Activated T-cell treated with anti-CD3 and anti-CD28 coated beads, Interleukin-2, amount 50 U/mL, for 24 hours (primary cell): Measurements from ENCODE around the gene ABHD15.

Experiments
- DNase-seq: peaks from one replicate; pipeline ENCODE4 v3.0.0-alpha.2; 2020
- H3K27ac Mint-ChIP-seq: 2 replicates; pipeline ENCODE4 v1.8.0; 2020; ENCODE audit warnings: mild to moderate bottlenecking, mixed read lengths
- H3K27me3 Mint-ChIP-seq: 2 replicates; pipeline ENCODE4 v1.8.0; 2020; ENCODE audit warnings: mixed read lengths
- H3K36me3 Mint-ChIP-seq: 2 replicates; pipeline ENCODE4 v1.8.0; 2020; ENCODE audit warnings: low read depth, mixed read lengths
- H3K4me1 Mint-ChIP-seq: 2 replicates; pipeline ENCODE4 v1.8.0; 2020; ENCODE audit warnings: low read depth, mixed read lengths
- H3K4me3 Mint-ChIP-seq: 2 replicates; pipeline ENCODE4 v1.8.0; 2020; ENCODE audit warnings: mild to moderate bottlenecking, moderate library complexity, mixed read lengths
- H3K9me3 Mint-ChIP-seq: 2 replicates; pipeline ENCODE4 v1.8.0; 2020; ENCODE audit warnings: mixed read lengths

ABHD15 gene, protein sequence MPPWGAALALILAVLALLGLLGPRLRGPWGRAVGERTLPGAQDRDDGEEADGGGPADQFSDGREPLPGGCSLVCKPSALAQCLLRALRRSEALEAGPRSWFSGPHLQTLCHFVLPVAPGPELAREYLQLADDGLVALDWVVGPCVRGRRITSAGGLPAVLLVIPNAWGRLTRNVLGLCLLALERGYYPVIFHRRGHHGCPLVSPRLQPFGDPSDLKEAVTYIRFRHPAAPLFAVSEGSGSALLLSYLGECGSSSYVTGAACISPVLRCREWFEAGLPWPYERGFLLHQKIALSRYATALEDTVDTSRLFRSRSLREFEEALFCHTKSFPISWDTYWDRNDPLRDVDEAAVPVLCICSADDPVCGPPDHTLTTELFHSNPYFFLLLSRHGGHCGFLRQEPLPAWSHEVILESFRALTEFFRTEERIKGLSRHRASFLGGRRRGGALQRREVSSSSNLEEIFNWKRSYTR

GRCh38 chr17:29566473-29567303 lies at the start of gene ABHD15:
ABHD15 (minus strand) TSS chr17:29567037; CDS start chr17:29566966, 71 bp downstream.
- peak; percentile 82 for DNase-seq
- Mint-ChIP-seq H3K4me3 (peak within 1 kb of the TSS; percentile 88), H3K36me3 (peaks cover 33% of the 10 kb centered on the region), H3K4me1 (peaks cover 48% of the 10 kb centered on the region), H3K9me3 (no peaks in the 10 kb centered on the region), H3K27me3 (no peaks in the 10 kb centered on the region), H3K27ac (peak within 1 kb of the TSS; percentile 94)

GRCh38 chr17:29615492-29616299 lies 48.9 kb upstream of the ABHD15 start:
- Mint-ChIP-seq H3K27me3 (peaks cover 5% of the 10 kb centered on the region), H3K27ac (peak overlapping the region; percentile 69), H3K4me1 (peaks cover 44% of the 10 kb centered on the region), H3K4me3 (peak overlapping the region; percentile 81), H3K9me3 (no peaks in the 10 kb centered on the region), H3K36me3 (peaks cover 6% of the 10 kb centered on the region)
- peak; percentile 92 for DNase-seq

GRCh38 chr17:29615048-29615385 lies 48.2 kb upstream of the ABHD15 start:
- Mint-ChIP-seq H3K4me3 (peak overlapping the region; percentile 81), H3K4me1 (peaks cover 44% of the 10 kb centered on the region), H3K9me3 (no peaks in the 10 kb centered on the region), H3K27me3 (peaks cover 5% of the 10 kb centered on the region), H3K27ac (peak overlapping the region; percentile 58), H3K36me3 (peaks cover 9% of the 10 kb centered on the region)
- DNase-seq, result no peak

- peaks cover 5% of the 10 kb centered on the region for H3K27me3 Mint-ChIP-seq
- peaks cover 11% of the 10 kb centered on the region for H3K36me3 Mint-ChIP-seq
- H3K27ac Mint-ChIP-seq, result no peak overlapping the region
- peaks cover 44% of the 10 kb centered on the region for H3K4me1 Mint-ChIP-seq
- no peak for DNase-seq
- peak overlapping the region; percentile 81 for H3K4me3 Mint-ChIP-seq
- no peaks in the 10 kb centered on the region for H3K9me3 Mint-ChIP-seq
Measured at GRCh38 chr17:29614349-29615047, 47.7 kb upstream of the ABHD15 start.

DNA sequence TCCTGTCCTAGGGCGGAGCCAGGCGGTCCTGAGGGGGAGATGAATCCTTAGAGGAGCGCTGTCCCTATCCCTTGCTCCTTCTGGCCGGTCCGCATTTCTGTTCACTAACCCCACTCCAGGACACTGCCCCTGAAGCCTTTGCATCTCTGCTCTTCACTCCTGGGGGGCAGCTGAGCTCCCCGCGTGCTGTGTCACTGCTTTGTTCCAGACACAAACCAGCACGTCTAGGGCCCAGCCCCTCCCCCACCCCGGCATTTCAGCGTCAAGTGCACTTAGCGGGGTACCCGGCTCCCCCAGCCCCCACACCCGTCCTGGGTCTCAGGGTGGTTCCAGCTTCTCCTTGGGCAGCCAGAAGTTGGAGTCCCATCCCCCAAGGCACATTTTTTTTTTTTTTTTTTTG lies 47.0 kb upstream of the ABHD15 start:
- Mint-ChIP-seq H3K27me3 (peaks cover 5% of the 10 kb centered on the region), H3K4me1 (peaks cover 44% of the 10 kb centered on the region), H3K27ac (no peak overlapping the region), H3K9me3 (no peaks in the 10 kb centered on the region), H3K36me3 (peaks cover 16% of the 10 kb centered on the region), H3K4me3 (no peak overlapping the region)
- DNase-seq, result no peak

DNA sequence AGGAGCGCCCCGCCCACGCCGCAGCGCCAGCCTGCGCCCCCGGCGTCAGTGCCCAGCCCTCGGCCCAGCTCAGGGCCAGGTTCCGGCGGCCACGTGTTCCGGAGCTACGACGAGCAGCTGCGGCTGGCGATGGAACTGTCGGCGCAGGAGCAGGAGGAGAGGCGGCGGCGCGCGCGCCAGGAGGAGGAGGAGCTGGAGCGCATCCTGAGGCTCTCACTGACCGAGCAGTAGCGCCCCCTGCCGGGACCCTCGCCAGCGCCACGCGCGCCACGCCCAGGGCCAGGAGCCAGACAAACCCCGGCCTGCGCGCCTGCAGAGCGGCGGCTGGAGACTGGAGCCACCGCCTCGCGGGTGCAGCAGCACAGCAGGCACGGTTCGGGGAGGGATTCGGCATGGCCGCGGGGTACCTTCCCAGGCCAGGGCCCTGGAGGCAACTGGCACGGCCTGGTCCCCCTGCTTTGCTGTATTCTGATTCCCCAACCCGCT lies 46.6 kb upstream of the ABHD15 start:
- no peak overlapping the region for H3K27ac Mint-ChIP-seq
- peaks cover 44% of the 10 kb centered on the region for H3K4me1 Mint-ChIP-seq
- peak; percentile 99 for DNase-seq
- H3K4me3 Mint-ChIP-seq, result no peak overlapping the region
- no peaks in the 10 kb centered on the region for H3K9me3 Mint-ChIP-seq
- H3K27me3 Mint-ChIP-seq, result peaks cover 5% of the 10 kb centered on the region
- peaks cover 16% of the 10 kb centered on the region for H3K36me3 Mint-ChIP-seq

DNA sequence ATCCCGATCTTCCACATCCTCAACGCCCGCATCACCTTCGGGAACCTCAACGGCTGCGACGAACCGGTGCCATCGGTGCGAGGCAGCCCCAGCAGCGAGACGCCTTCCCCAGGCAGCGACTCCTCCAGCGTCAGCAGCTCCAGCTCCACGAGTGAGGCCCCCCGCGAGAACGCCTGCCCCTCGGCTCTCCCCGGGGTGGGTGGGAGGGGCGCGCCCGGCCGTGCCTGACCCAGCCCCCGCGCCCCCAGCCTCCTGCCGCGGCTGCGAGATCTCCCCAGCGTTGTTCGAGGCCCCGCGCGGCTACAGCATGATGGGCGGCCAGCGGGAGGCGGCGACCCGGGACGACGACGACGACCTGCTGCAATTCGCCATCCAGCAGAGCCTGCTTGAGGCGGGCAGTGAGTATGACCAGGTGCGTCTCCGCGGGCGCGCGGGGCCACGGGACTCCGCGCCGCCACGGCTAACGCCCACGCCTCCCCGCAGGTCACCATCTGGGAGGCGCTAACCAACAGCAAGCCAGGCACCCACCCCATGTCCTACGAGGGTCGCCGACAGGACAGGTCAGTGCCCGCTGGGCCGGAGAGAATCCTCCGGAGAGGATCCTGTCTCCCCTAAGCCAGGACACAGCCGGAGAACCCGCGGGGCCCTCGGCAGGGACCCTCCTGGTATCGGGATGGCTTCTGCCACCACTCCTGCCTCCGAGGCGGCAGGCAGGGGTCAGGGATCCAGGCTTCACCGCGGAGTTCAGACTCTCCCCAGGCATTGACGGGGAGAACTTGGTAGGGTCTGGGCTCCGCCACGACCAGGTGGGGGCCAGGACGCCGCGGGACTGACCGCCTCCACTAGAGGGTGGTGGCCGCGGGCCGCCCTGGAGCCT lies 45.8 kb upstream of the ABHD15 start:
- no peaks in the 10 kb centered on the region for H3K9me3 Mint-ChIP-seq
- peaks cover 5% of the 10 kb centered on the region for H3K27me3 Mint-ChIP-seq
- no peak overlapping the region for H3K27ac Mint-ChIP-seq
- no peak overlapping the region for H3K4me3 Mint-ChIP-seq
- peaks cover 41% of the 10 kb centered on the region for H3K4me1 Mint-ChIP-seq
- DNase-seq, result no peak
- H3K36me3 Mint-ChIP-seq, result peaks cover 16% of the 10 kb centered on the region

- peaks cover 35% of the 10 kb centered on the region for H3K4me1 Mint-ChIP-seq
- H3K36me3 Mint-ChIP-seq, result peaks cover 16% of the 10 kb centered on the region
- H3K27me3 Mint-ChIP-seq, result peaks cover 4% of the 10 kb centered on the region
- H3K27ac Mint-ChIP-seq, result no peak overlapping the region
- no peaks in the 10 kb centered on the region for H3K9me3 Mint-ChIP-seq
- no peak overlapping the region for H3K4me3 Mint-ChIP-seq
- no peak for DNase-seq
Measured at GRCh38 chr17:29612094-29612403, 45.2 kb upstream of the ABHD15 start.

GRCh38 chr17:29611351-29612093 lies 44.7 kb upstream of the ABHD15 start:
- H3K9me3 Mint-ChIP-seq, result no peaks in the 10 kb centered on the region
- H3K27me3 Mint-ChIP-seq, result no peaks in the 10 kb centered on the region

DNA sequence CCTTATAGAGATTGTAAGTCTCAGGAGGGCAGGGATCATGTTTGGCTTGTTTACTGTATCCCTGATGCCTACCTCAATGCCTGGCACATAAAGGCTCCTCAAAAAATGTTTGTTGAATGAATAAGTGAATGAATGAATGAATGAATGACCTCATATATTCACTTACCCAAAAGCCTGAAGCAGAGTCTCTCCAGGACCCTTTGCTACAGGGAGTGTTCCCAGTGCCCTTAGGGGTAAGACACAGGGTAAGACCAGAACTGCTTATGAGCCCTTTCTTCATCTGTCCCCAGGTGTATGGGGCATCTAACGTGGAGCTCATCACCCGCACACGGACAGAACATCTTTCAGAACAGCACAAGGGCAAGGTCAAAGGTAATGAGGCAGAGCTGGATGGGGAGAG lies 43.6 kb upstream of the ABHD15 start:
- no peak overlapping the region for H3K4me3 Mint-ChIP-seq
- DNase-seq, result no peak
- peaks cover 16% of the 10 kb centered on the region for H3K36me3 Mint-ChIP-seq
- H3K9me3 Mint-ChIP-seq, result no peaks in the 10 kb centered on the region
- H3K27me3 Mint-ChIP-seq, result no peaks in the 10 kb centered on the region
- no peak overlapping the region for H3K27ac Mint-ChIP-seq
- peaks cover 20% of the 10 kb centered on the region for H3K4me1 Mint-ChIP-seq

More at GRCh38 chr17:29611351-29612093, 44.7 kb upstream of the ABHD15 start:
- no peak for DNase-seq
- no peak overlapping the region for H3K27ac Mint-ChIP-seq
- H3K36me3 Mint-ChIP-seq, result peaks cover 16% of the 10 kb centered on the region
- H3K4me3 Mint-ChIP-seq, result no peak overlapping the region
- peaks cover 30% of the 10 kb centered on the region for H3K4me1 Mint-ChIP-seq

- no peak for DNase-seq
- H3K27ac Mint-ChIP-seq, result no peak overlapping the region
- no peaks in the 10 kb centered on the region for H3K9me3 Mint-ChIP-seq
- H3K4me3 Mint-ChIP-seq, result no peak overlapping the region
- peaks cover 6% of the 10 kb centered on the region for H3K4me1 Mint-ChIP-seq
- no peaks in the 10 kb centered on the region for H3K27me3 Mint-ChIP-seq
- H3K36me3 Mint-ChIP-seq, result peaks cover 16% of the 10 kb centered on the region
Measured at GRCh38 chr17:29608986-29609385, 42.1 kb upstream of the ABHD15 start.

DNA sequence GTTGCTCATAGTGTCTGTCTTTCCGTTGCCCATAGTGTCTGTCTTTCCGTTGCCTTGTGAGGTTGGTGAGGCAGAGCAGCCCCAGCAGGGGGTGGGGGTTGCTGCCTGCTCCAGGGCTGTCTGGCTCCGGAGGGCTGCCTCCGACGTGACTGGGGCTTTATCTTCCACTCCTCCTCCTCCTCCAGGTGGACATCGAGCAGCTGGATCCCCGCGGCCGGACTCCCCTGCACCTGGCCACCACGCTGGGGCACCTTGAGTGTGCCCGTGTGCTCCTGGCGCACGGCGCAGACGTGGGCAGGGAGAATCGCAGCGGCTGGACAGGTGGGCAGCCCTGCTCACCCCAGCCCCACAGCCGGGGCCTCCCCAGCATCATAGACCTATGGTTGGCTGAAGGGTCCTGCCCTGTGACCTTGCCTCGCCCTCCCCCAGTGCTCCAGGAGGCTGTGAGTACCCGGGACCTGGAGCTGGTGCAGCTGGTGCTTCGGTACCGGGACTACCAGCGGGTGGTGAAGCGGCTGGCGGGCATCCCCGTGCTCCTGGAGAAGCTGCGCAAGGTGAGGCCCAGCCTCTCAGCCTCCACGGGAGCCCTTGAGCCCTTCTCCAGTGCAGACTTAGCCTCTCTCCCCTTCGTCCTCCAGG lies 40.8 kb upstream of the ABHD15 start:
- H3K36me3 Mint-ChIP-seq, result peaks cover 12% of the 10 kb centered on the region
- H3K4me1 Mint-ChIP-seq, result no peaks in the 10 kb centered on the region
- DNase-seq, result no peak
- H3K4me3 Mint-ChIP-seq, result no peak overlapping the region
- H3K9me3 Mint-ChIP-seq, result no peaks in the 10 kb centered on the region
- H3K27me3 Mint-ChIP-seq, result no peaks in the 10 kb centered on the region
- H3K27ac Mint-ChIP-seq, result peak overlapping the region; percentile 22
